ENCODE measurements around the gene CBX8.

CBX8 gene

DNA sequence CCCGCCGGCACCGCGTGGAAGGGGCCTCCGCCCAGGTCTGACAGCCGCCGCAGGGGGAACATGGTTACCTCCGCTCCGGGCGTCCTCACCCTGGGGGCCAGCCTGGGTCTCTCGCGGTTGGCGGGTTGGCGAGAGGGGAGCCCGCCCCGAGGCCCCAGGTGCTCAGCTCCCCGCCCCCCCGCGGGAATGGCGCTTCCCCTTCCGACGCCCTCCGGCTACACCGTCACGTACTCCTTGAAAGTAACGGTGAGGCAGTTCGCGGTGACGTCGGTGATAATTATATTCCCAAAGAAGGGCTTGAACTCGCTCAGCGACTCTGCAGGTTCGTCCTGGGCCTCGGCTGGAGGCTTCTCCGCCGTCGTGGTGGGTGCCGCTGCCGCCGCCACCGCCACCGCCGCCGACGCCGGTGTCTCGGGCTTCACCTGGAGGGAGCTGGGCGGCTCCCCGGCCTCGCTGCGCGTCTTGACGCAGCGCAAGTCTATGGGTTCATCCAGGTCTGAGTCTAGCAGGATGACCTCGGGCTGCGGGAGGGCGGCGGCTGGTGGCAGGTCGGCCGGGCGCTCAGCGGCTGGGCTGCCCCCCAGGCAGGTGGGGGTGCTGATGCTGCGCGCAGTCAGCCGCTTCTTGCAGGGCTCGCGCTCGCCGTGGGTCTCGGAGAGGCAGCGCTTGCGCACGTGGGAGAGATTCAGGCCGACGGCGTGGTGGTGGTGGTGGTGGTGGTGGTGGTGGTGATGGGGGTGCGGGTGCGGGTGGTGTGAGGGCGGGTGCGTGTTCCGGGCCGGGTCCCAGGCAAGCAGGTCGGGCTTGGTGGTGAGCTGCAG lies 37.1 kb upstream of the CBX8 start:
- H3K27ac ChIP-seq, result peak overlapping the region; percentile 93
- TF ChIP-seq, protein P1, sequence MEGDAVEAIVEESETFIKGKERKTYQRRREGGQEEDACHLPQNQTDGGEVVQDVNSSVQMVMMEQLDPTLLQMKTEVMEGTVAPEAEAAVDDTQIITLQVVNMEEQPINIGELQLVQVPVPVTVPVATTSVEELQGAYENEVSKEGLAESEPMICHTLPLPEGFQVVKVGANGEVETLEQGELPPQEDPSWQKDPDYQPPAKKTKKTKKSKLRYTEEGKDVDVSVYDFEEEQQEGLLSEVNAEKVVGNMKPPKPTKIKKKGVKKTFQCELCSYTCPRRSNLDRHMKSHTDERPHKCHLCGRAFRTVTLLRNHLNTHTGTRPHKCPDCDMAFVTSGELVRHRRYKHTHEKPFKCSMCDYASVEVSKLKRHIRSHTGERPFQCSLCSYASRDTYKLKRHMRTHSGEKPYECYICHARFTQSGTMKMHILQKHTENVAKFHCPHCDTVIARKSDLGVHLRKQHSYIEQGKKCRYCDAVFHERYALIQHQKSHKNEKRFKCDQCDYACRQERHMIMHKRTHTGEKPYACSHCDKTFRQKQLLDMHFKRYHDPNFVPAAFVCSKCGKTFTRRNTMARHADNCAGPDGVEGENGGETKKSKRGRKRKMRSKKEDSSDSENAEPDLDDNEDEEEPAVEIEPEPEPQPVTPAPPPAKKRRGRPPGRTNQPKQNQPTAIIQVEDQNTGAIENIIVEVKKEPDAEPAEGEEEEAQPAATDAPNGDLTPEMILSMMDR (IDR thresholded peaks at IDR 0.05), result no peak
- TF ChIP-seq ZFX (IDR thresholded peaks at IDR 0.05; ENCODE audit: borderline replicate concordance), result no peak

DNA sequence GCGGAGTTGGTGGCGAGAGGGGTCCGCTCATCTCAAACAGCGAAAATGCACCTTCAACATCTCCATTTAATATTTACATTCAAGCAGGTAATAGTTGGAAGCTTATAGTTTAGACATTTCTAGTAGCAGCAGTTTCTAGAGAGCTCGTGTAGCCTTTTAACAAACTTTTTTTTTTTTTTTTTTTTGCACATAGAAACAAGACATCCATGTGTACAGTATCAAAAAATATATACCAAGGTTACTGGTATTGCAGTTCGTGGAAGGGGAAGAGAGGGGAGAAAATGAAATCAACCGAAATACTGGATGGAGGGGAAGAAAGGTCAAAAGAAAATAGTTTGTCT lies 36.2 kb upstream of the CBX8 start:
- TF ChIP-seq ZFX (IDR thresholded peaks at IDR 0.05; ENCODE audit: borderline replicate concordance), result no peak
- TF ChIP-seq, protein P1 (IDR thresholded peaks at IDR 0.05), result no peak
- H3K27ac ChIP-seq, result peak overlapping the region; percentile 93

DNA sequence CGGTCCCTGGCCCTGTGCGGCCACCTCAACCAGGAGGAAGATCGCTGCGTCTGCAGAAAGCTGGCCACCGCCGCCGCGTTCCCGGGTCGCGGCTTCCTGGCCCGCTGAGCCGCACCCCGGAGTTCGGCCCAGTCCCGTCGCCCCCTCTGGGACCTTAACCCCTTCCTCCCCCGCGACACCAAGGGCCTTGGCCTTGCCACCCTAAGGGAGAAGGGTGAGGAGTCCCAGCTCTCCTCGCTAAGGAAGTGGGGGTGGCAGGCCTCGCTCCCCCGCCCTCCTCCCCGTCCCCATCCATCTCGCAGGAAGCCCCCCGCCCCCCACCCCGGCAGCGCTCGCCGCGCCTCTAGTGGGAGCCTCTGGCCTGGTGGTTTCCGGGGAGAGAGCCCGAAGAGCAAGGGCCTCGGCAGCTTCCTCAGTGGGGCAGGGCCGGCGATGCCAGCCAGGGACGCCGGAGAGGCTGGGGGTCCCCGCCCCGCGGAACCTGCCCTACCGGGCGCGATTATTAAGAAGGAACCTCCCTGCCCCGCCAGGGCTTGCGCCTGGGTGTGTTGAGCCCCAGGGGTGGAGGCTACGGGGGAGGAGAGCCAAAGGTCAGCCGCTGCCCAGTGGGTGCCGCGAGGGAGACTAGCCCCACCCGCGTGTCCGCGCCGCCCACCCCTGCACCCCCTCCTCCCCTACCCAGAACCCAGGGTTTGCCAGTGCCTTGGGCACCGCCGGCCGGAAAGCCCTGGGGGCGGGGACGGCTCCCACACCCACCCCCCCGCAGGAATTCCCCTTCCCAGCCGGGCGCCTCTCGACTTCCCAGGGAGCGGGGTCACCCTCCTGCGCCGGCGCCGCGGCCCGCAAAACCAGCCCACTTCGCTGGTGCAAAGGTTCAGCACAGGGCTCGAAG lies 35.6 kb upstream of the CBX8 start:
- peak overlapping the region; percentile 93 for H3K27ac ChIP-seq
- TF ChIP-seq, protein P1 (IDR thresholded peaks at IDR 0.05), result no peak
- TF ChIP-seq ZFX (IDR thresholded peaks at IDR 0.05; ENCODE audit: borderline replicate concordance), result no peak

DNA sequence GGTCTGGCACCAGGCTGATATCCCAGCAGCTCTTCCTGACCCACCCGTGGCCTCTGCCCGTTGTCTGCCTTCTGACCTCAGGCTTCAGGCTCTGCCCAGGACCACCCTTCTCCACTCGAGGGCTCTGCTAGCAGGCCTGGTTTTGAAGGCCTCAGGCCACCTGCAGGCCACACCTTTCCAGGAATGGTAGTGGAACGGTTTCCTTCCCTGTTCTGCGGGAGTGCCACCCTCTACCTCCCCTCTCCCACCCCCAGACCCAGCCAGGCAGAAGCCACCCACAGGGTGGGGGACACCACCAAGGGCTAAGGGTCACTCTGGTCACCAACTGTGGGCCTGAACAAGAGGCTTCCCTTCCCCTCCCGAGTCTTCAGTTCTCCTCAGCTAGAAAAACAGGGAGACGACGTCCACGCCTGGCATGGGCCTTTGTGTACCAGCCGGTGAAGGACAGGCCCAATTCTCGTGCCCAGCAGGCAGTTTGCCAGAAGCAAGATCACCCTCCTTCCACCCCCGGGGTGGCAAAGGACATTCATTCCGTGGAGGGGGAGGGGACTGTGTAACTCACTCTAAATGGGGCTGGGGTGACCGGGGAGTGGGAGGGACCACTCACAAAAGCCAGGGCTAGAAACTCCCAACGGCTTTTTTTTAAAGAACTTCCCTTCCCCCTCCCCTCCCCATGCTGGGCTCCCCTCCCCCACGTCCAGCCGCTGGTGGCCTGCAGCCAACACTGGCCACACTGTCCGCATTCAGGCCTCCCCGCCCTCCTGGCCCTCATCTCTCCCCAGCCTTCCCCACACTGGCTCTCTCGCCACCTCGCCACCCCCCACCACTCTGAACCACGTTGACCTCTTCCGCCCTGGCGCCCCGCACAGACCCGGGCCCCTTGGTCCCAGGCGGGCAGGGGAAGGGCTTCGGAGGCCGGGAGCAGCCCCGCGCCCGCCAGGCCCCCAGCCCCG lies 34.7 kb upstream of the CBX8 start:
- peak overlapping the region; percentile 93 for H3K27ac ChIP-seq
- no peak for TF ChIP-seq ZFX (IDR thresholded peaks at IDR 0.05; ENCODE audit: borderline replicate concordance)
- TF ChIP-seq, protein P1 (IDR thresholded peaks at IDR 0.05), result no peak

DNA sequence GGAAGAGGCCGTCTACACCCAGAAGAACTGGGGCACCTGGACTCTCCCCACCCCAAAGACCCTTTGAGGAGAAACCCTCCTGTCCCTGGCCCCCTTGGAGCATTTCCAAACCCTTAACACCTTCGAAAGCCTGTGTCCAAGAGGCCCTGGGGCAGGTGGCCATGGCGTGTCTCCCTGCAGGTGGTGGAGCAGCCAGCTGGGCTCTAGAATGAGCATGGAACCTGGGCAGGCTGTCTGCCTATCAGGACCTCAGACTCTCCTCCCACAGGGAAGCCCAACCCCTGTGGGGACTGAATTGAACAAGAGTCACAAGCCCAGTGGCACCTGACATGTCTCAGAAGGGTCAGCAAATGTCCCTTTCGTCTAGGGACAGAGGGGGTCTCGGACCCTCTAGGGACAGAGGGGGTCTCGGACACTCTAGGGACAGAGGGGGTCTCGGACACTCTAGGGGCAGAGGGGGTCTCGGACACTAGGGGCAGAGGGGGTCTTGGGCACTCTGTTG lies 33.9 kb upstream of the CBX8 start:
- TF ChIP-seq ZFX (IDR thresholded peaks at IDR 0.05; ENCODE audit: borderline replicate concordance), result no peak
- TF ChIP-seq, protein P1 (IDR thresholded peaks at IDR 0.05), result no peak
- H3K27ac ChIP-seq, result peak overlapping the region; percentile 93

DNA sequence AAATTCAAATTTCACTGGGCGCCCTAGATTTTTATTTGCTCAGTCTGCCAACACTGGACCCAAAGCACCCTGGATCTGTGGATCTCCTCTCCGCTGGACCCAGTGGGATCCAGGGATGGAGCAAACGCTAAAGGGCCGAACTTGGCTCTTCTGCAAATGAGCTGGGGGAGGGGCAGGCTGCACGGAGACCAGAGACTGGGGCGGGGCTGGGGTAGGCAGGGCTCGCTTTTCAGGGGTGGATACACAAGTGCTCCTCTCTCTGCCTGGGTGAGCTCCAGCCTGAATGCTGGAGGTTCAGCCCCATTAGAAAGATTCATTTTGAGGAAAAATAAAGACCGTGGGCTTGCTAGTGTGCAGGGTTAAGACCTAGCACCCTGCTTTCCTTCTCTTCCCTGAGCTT lies 33.4 kb upstream of the CBX8 start:
- TF ChIP-seq, protein P1 (IDR thresholded peaks at IDR 0.05), result no peak
- no peak for TF ChIP-seq ZFX (IDR thresholded peaks at IDR 0.05; ENCODE audit: borderline replicate concordance)
- H3K27ac ChIP-seq, result peak overlapping the region; percentile 93

Measured in 22Rv1 (cell line).